HepG2 (cell line): ENCODE results near the gene ACOT9. TPM values are rescaled to one million over a fixed set of nuclear protein-coding genes. Genes with fewer than 3 reads are reported as not detected.

Experiments
- ATAC-seq: fragments of 200-7000 bp; cut with Tn5 transposase; 3 replicates; pipeline ENCODE4 v1.9.1; 2020; ENCODE audit warnings: mild to moderate bottlenecking, moderate library complexity
- BruUV-seq: library from RNA; stranded (reverse); fragments of 400-500 nt; replicated peaks from 2 replicates; lab custom pipeline; 2021; lab: Mats Ljungman, UMichigan
- CTCF ChIA-PET: fragments of 300-600 bp; formaldehyde crosslinking; extraction: SDS; loops from one replicate; lab custom pipeline; 2021; ENCODE audit warnings: low total read pairs, inconsistent platforms, low intra/inter-chr PET ratio; lab: Yijun Ruan, JAX
- POLR2A ChIA-PET: fragments of 350-600 bp; sonication (Branson Sonifier 250); formaldehyde crosslinking; loops from one replicate; lab custom pipeline; 2020; ENCODE audit warnings: antibody characterized with exemption, inconsistent platforms; lab: Yijun Ruan, JAX
- DNase-seq: peaks from one replicate; pipeline ENCODE4 v3.0.0-alpha.2; 2015; ENCODE audit warnings: low spot score
- FAIRE-seq: peaks from 3 replicates; lab custom pipeline; 2011; peaks lifted over from hg19 to GRCh38; lab: Jason Lieb, UNC
- H2AFZ ChIP-seq: one replicate; pipeline ENCODE4 v1.6.1; 2011; ENCODE audit warnings: low read length, inconsistent platforms
- H3K27ac ChIP-seq: fragments of 300-600 bp; 3 replicates; pipeline ENCODE4 v1.8.0; 2011; ENCODE audit warnings: mixed run types, mild to moderate bottlenecking, mixed read lengths, low read length, inconsistent platforms; ENCODE audit not compliant: insufficient read depth; ENCODE audit errors: extremely low read length
- H3K27me3 ChIP-seq, 2 experiments: fragments of 200-600 bp in 1 of 2; 2 replicates in 1 of 2; 3 replicates in 1 of 2; pipeline versions ENCODE4 v1.6.0 to v1.8.0; 2011; ENCODE audit warnings: low read length in 2 of 2, mild to moderate bottlenecking in 2 of 2, moderate library complexity in 2 of 2, inconsistent platforms in 1 of 2; ENCODE audit not compliant: insufficient read depth in 2 of 2, control insufficient read depth in 1 of 2
- H3K36me3 ChIP-seq, 2 experiments: fragments of 200-600 bp in 1 of 2; replicated peaks in 1 of 2; 2 replicates in 1 of 2; 3 replicates in 1 of 2; pipeline versions ENCODE4 v1.5.1 to v1.8.0; 2011; ENCODE audit warnings: low read length in 2 of 2, inconsistent platforms in 1 of 2; ENCODE audit not compliant: insufficient read depth in 2 of 2, control insufficient read depth in 1 of 2
- H3K4me1 ChIP-seq: 2 replicates; pipeline ENCODE4 v1.5.1; 2012; ENCODE audit warnings: low read length, inconsistent platforms; ENCODE audit not compliant: insufficient read depth
- H3K4me2 ChIP-seq: 2 replicates; pipeline ENCODE4 v1.6.0; 2011; ENCODE audit warnings: low read depth, low read length, inconsistent platforms
- H3K4me3 ChIP-seq, 3 experiments: fragments of 200-600 bp in 1 of 3; sonication (generic), shearing (Covaris generic) in 1 of 3; replicated peaks in 1 of 3; 2 replicates each; pipeline ENCODE4 v1.5.1; 2011 to 2016; ENCODE audit warnings: low read length in 3 of 3, inconsistent platforms in 2 of 3, low read depth in 2 of 3, mild to moderate bottlenecking in 2 of 3, control low read depth in 1 of 3, mixed read lengths in 1 of 3; ENCODE audit not compliant: insufficient read depth in 1 of 3
- H3K79me2 ChIP-seq: one replicate; pipeline ENCODE4 v1.6.1; 2011; ENCODE audit warnings: low read length, inconsistent platforms; ENCODE audit not compliant: insufficient read depth
- H3K9ac ChIP-seq: 2 replicates; pipeline ENCODE4 v1.6.0; 2011; ENCODE audit warnings: mild to moderate bottlenecking, low read depth, low read length, inconsistent platforms; ENCODE audit not compliant: insufficient read depth
- H3K9me3 ChIP-seq: 2 replicates; pipeline ENCODE4 v1.5.1; 2012; ENCODE audit warnings: mild to moderate bottlenecking, low read length
- H4K20me1 ChIP-seq: 2 replicates; pipeline ENCODE4 v1.6.0; 2011; ENCODE audit warnings: inconsistent platforms, mild to moderate bottlenecking, low read length, moderate library complexity; ENCODE audit not compliant: insufficient read depth
- CCAR2 ChIP-seq: fragments of 200-400 bp; formaldehyde crosslinking; optimal IDR thresholded peaks from 2 replicates; pipeline ENCODE3; 2018; ENCODE audit warnings: low read depth, mild to moderate bottlenecking, low read length, moderate library complexity
- CHD4 ChIP-seq: fragments of 200-600 bp; sonication (generic); IDR thresholded peaks from 2 replicates; pipeline ENCODE4 v1.7.0; 2017; ENCODE audit warnings: mild to moderate bottlenecking, low read length, borderline replicate concordance
- CREB1 ChIP-seq, 2 experiments: fragments of 450-650 bp in 1 of 2; IDR thresholded peaks; 2 replicates each; pipeline ENCODE4 v1.6.1; 2016 to 2017; ENCODE audit warnings: control low read depth in 1 of 2, mild to moderate bottlenecking in 1 of 2, missing compliant biosample characterization in 1 of 2, missing genetic modification characterization in 1 of 2
- ESRRA ChIP-seq: sonication (generic); formaldehyde crosslinking; IDR thresholded peaks from 2 replicates; pipeline ENCODE4 v1.5.1; 2020; ENCODE audit warnings: mild to moderate bottlenecking, low read depth, missing genetic modification reagents
- HNRNPK ChIP-seq: fragments of 200-400 bp; formaldehyde crosslinking; IDR thresholded peaks from 2 replicates; pipeline ENCODE4 v1.6.1; 2018; ENCODE audit warnings: low read length, low read depth, moderate library complexity, mild to moderate bottlenecking; ENCODE audit not compliant: poor library complexity, severe bottlenecking
- HOXA9 ChIP-seq: sonication (generic); formaldehyde crosslinking; IDR thresholded peaks from 2 replicates; pipeline ENCODE4 v1.8.1; 2022; ENCODE audit warnings: missing genetic modification reagents, mild to moderate bottlenecking, moderate library complexity, borderline replicate concordance
- MTA3 ChIP-seq: sonication (generic); formaldehyde crosslinking; IDR thresholded peaks from 2 replicates; pipeline ENCODE4 v1.4.0; 2020; ENCODE audit warnings: missing genetic modification reagents
- MTF2 ChIP-seq: sonication (generic); formaldehyde crosslinking; IDR thresholded peaks from 2 replicates; pipeline ENCODE4 v1.5.0; 2020; ENCODE audit warnings: missing genetic modification reagents, borderline replicate concordance
- MYC ChIP-seq: sonication (generic); formaldehyde crosslinking; IDR thresholded peaks from 2 replicates; pipeline ENCODE4 v1.9.0; 2021; ENCODE audit warnings: missing genetic modification reagents, borderline replicate concordance
- NR2F2 ChIP-seq: IDR thresholded peaks from 2 replicates; pipeline ENCODE4 v1.6.1; 2012; ENCODE audit warnings: low read depth, inconsistent platforms, borderline replicate concordance
- RAD51 ChIP-seq: fragments of 450-650 bp; IDR thresholded peaks from 2 replicates; pipeline ENCODE4 v1.6.1; 2016; ENCODE audit warnings: borderline replicate concordance
- RFX1 ChIP-seq: fragments of 450-650 bp; IDR thresholded peaks from 2 replicates; pipeline ENCODE4 v1.6.1; 2017
- SETDB1 ChIP-seq: sonication (generic); formaldehyde crosslinking; IDR thresholded peaks from 2 replicates; pipeline ENCODE4 v1.5.1; 2020; ENCODE audit warnings: missing genetic modification reagents, mild to moderate bottlenecking, borderline replicate concordance
- THAP11 ChIP-seq: IDR thresholded peaks from 2 replicates; pipeline ENCODE4 v1.6.1; 2016; ENCODE audit warnings: missing biosample characterization, missing genetic modification reagents
- ZFYVE20 ChIP-seq: sonication (generic); formaldehyde crosslinking; IDR thresholded peaks from 2 replicates; pipeline ENCODE4 v1.8.0; 2023; ENCODE audit warnings: low read depth, mild to moderate bottlenecking, moderate library complexity, missing genetic modification reagents, borderline replicate concordance
- ZNF225 ChIP-seq: sonication (generic); formaldehyde crosslinking; IDR thresholded peaks from 2 replicates; pipeline ENCODE4 v1.4.0; 2020; ENCODE audit warnings: mild to moderate bottlenecking, missing genetic modification reagents
- ZNF256 ChIP-seq: sonication (generic); formaldehyde crosslinking; conservative IDR thresholded peaks from 2 replicates; pipeline ENCODE4 v1.4.0; 2020; ENCODE audit warnings: missing genetic modification reagents
- ZNF788 ChIP-seq: sonication (generic); formaldehyde crosslinking; IDR thresholded peaks from 2 replicates; pipeline ENCODE4 v1.5.0; 2020; ENCODE audit warnings: mild to moderate bottlenecking, missing genetic modification reagents, borderline replicate concordance
- ZZZ3 ChIP-seq: sonication (generic); formaldehyde crosslinking; IDR thresholded peaks from 2 replicates; pipeline ENCODE4 v1.4.0; 2020; ENCODE audit warnings: missing genetic modification reagents, mild to moderate bottlenecking, borderline replicate concordance
- WGBS: methylation state at CpG from one replicate; pipeline ENCODE4 v1.1.6; 2017; ENCODE audit warnings: low lambda C conversion rate; 5-methylcytosine and 5-hydroxymethylcytosine counted together
- in situ Hi-C: cut with HindIII; loops from 2 replicates; pipeline ENCODE4 v1.10.0; 2017; ENCODE audit warnings: low pct_unique_long_range_greater_than_20kb; ENCODE audit not compliant: extremely low pct_ligation_motif_present
- intact Hi-C: fragments of 100-400 bp; cut with micrococcal nuclease; formaldehyde crosslinking; loops from one replicate; pipeline ENCODE4 v1.10.0; 2022; ENCODE audit not compliant: unreplicated experiment
- polyA plus RNA-seq, 8 experiments: library from polyadenylated mRNA; depleted of rRNA in 3 of 8; stranded (reverse) in 7 of 8; unstranded in 1 of 8; fragments of >200 nt; fragmentation: Illumina TruSeq in 4 of 8; extraction: Trizol in 4 of 8; gene quantifications; 2 replicates each; pipeline versions ENCODE4 v1.2.1 to v1.2.3, GENCODE V29; 2011 to 2016; ENCODE audit warnings: low read depth in 4 of 8, missing spikeins in 1 of 8, mixed read lengths in 1 of 8; ENCODE audit not compliant: insufficient read depth in 1 of 8
- total RNA-seq, 5 experiments: library from RNA; depleted of rRNA; stranded (reverse); fragments of >200 nt; fragmentation: Illumina TruSeq; extraction: Trizol; gene quantifications; 2 replicates each; pipeline ENCODE4 v1.2.3, GENCODE V29; 2016; ENCODE audit warnings: low read depth in 1 of 5
- TF ChIP-seq, protein P1 (sequence below): sonication (generic); formaldehyde crosslinking; IDR thresholded peaks from 2 replicates; pipeline ENCODE4 v1.9.0; 2022; ENCODE audit warnings: missing genetic modification reagents, mild to moderate bottlenecking, borderline replicate concordance

The ACOT9 gene
- total and polyA plus RNA-seq, 2 of the 13 experiments (the other 11 are each of a cell fraction or from before 2014, with no cell fraction given) = 33.3 to 36.9 TPM

DNA sequence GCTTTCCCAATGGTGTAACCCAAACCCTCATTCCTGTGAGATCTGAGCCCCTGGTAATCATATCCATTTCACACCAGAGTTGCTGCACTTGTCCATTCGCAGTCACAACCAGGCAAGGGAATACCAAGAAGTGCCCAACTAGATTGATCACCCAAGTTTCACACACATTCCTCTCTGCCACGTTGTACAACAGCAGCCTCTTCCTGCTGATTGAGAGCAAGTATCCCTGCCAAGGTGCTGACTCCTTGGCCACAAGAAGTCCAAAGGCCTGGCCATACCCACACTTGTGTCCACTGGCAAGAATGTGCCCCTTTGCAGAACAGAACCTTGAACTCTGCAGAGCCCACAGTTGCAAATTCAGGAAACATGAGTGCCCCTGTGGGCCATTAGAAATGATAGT, 6.5 kb upstream of the ACOT9 start:
- no TSS peak for BruUV-seq
- Histone ChIP-seq H3K4me2 (no peak overlapping the region), H3K79me2 (no peaks in the 10 kb centered on the region), H3K36me3 (no peaks in the 10 kb centered on the region), H3K27ac (no peak overlapping the region), H2AFZ (no peak overlapping the region), H3K9ac (no peak overlapping the region), H3K4me1 (no peaks in the 10 kb centered on the region), H3K4me3 (no peak overlapping the region), H3K27me3 (no peaks in the 10 kb centered on the region), H3K9me3 (no peaks in the 10 kb centered on the region), H4K20me1 (no peaks in the 10 kb centered on the region)
- ATAC-seq (no peak), DNase-seq (no peak), FAIRE-seq (no peak)
- ChIA-PET POLR2A (no interaction called here), CTCF (no interaction called here)
- TF ChIP-seq ZNF788 (CRISPR knock-in tag) = no peak
- TF ChIP-seq MYC (CRISPR knock-in tag) = no peak
- no peak for TF ChIP-seq MTA3 (CRISPR knock-in tag)
- TF ChIP-seq ZNF256 (CRISPR knock-in tag) = no peak
- no peak for TF ChIP-seq ESRRA (CRISPR knock-in tag)
- no peak for TF ChIP-seq RFX1
- TF ChIP-seq ZFYVE20 (CRISPR knock-in tag) = no peak
- TF ChIP-seq CREB1 (IDR thresholded peaks at IDR 0.05) = no peak
- no peak for TF ChIP-seq CREB1 (CRISPR knock-in tag; IDR thresholded peaks at IDR 0.05)
- no peak for TF ChIP-seq SETDB1 (CRISPR knock-in tag)
- no peak for TF ChIP-seq HNRNPK
- no peak for TF ChIP-seq MTF2 (CRISPR knock-in tag)
- TF ChIP-seq THAP11 = no peak
- TF ChIP-seq, protein P1, sequence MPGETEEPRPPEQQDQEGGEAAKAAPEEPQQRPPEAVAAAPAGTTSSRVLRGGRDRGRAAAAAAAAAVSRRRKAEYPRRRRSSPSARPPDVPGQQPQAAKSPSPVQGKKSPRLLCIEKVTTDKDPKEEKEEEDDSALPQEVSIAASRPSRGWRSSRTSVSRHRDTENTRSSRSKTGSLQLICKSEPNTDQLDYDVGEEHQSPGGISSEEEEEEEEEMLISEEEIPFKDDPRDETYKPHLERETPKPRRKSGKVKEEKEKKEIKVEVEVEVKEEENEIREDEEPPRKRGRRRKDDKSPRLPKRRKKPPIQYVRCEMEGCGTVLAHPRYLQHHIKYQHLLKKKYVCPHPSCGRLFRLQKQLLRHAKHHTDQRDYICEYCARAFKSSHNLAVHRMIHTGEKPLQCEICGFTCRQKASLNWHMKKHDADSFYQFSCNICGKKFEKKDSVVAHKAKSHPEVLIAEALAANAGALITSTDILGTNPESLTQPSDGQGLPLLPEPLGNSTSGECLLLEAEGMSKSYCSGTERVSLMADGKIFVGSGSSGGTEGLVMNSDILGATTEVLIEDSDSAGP (CRISPR knock-in tag) = no peak
- TF ChIP-seq NR2F2 = no peak
- TF ChIP-seq CHD4 = no peak
- TF ChIP-seq CCAR2 = no peak
- TF ChIP-seq RAD51 = no peak
- no peak for TF ChIP-seq HOXA9 (CRISPR knock-in tag)
- no peak for TF ChIP-seq ZNF225
- TF ChIP-seq ZZZ3 (CRISPR knock-in tag) = no peak
- in situ Hi-C loops = no loop called here
- 100% methylated on average over 1 of the region's 2 CpGs for WGBS
- intact Hi-C loops = no loop called here
